ENCODE measurements around the gene ANKRD61. TPM values are rescaled to one million over a fixed set of nuclear protein-coding genes. Genes with fewer than 3 reads are reported as not detected.

The ANKRD61 gene
- total and polyA plus RNA-seq, 12 donors: 0.13 to 0.52 (median 0.28) TPM; not detected in 8

- DNase-seq: no peak
- H3K27ac ChIP-seq: no peak overlapping the region
- H3K9me3 ChIP-seq (replicated peaks in 1 of 3): no peaks in the 10 kb centered on the region
- H3K36me3 ChIP-seq (replicated peaks in 1 of 2): peaks cover 0 to 69% of the 10 kb centered on the region in 2 donors
- WGBS, 4 donors: 91 to 95% (median 92%) methylated on average over 5 of the region's 5 CpGs
- intact Hi-C loops (cut with DNase I): no loop called here
- no peak overlapping the region for H3K4me3 ChIP-seq
- H3K27me3 ChIP-seq: no peaks in the 10 kb centered on the region
- no peak for TF ChIP-seq CTCF (IDR thresholded peaks at IDR 0.05)
- no peak for TF ChIP-seq POLR2A (IDR thresholded peaks at IDR 0.05)
- no peaks in the 10 kb centered on the region for H3K4me1 ChIP-seq (replicated peaks in 1 of 2)
Measured at GRCh38 chr7:6028563-6028962, 2.6 kb upstream of the ANKRD61 start.

- Histone ChIP-seq H3K27ac (no peak overlapping the region), H3K27me3 (no peaks in the 10 kb centered on the region), H3K36me3 (replicated peaks in 1 of 2) (peaks cover 0 to 67% of the 10 kb centered on the region in 2 donors), H3K4me1 (replicated peaks in 1 of 2) (no peaks in the 10 kb centered on the region), H3K9me3 (replicated peaks in 1 of 3) (no peaks in the 10 kb centered on the region), H3K4me3 (no peak overlapping the region)
- intact Hi-C loops (cut with DNase I): no loop called here
- no peak for DNase-seq
- TF ChIP-seq CTCF (IDR thresholded peaks at IDR 0.05) (no peak), POLR2A (IDR thresholded peaks at IDR 0.05) (no peak)
- WGBS, 4 donors: 93 to 96% (median 94%) methylated on average over 3 of the region's 3 CpGs
Measured at GRCh38 chr7:6031567-6031966, 391 bp downstream of the ANKRD61 start.

GRCh38 chr7:6032167-6032566, 991 bp downstream of the ANKRD61 start:
- Histone ChIP-seq H3K4me1 (replicated peaks in 1 of 2) (no peaks in the 10 kb centered on the region), H3K27ac (no peak overlapping the region), H3K9me3 (replicated peaks in 1 of 3) (no peaks in the 10 kb centered on the region), H3K36me3 (replicated peaks in 1 of 2) (peaks cover 0 to 67% of the 10 kb centered on the region in 2 donors), H3K27me3 (no peaks in the 10 kb centered on the region), H3K4me3 (no peak overlapping the region)
- intact Hi-C loops (cut with DNase I): no loop called here
- WGBS, 4 donors: 80 to 88% (median 87%) methylated on average over 5 of the region's 5 CpGs
- TF ChIP-seq CTCF (IDR thresholded peaks at IDR 0.05) (no peak), POLR2A (IDR thresholded peaks at IDR 0.05) (no peak)
- DNase-seq: no peak

- H3K9me3 ChIP-seq (replicated peaks in 1 of 3): no peaks in the 10 kb centered on the region
- H3K4me1 ChIP-seq (replicated peaks in 1 of 2): no peaks in the 10 kb centered on the region
- TF ChIP-seq POLR2A (IDR thresholded peaks at IDR 0.05): no peak
- TF ChIP-seq CTCF (IDR thresholded peaks at IDR 0.05): no peak
- no peak overlapping the region for H3K27ac ChIP-seq
- intact Hi-C loops (cut with DNase I): no loop called here
- H3K27me3 ChIP-seq: no peaks in the 10 kb centered on the region
- WGBS, 4 donors: 84 to 88% (median 86%) methylated on average over 7 of the region's 7 CpGs
- no peak for DNase-seq
- peaks cover 0 to 67% of the 10 kb centered on the region in 2 donors for H3K36me3 ChIP-seq (replicated peaks in 1 of 2)
- H3K4me3 ChIP-seq: no peak overlapping the region
Measured at GRCh38 chr7:6032641-6033040, 1.5 kb downstream of the ANKRD61 start.
